HPDE6-E6E7 (cell line): ENCODE measurements around the gene KCNS3.
A peak's percentile ranks its signal among the peaks of the same experiment; 100 is the strongest.

ENCODE experiments used
- DNase-seq: peaks from one replicate; pipeline ENCODE4 v3.0.0; 2011; ENCODE audit warnings: missing footprints; ENCODE audit errors: extremely low spot score

KCNS3 gene

GRCh38 chr2:17877811-17878280 is 621 bp upstream of the KCNS3 start:
- no peak for DNase-seq

- peak; percentile 41 for DNase-seq
Measured at GRCh38 chr2:17879137-17879912, 858 bp downstream of the KCNS3 start.

DNA sequence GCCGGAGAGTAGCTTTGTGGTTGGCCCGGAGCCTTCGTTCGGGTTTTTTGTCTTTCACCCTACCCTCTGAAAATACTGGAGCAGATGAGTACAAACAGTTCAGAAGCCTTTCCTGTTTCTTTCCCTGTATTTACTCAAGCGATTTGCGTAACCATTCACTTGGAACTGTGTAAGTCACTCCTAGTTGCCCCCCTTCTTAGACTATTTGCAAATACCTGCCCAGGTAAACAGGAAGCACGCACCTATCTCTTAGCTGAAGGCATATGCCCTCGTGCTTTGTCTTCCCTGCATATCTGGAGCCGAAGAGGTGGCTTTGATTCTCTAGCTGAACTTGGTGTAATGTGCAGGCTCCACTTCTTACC is 1.4 kb downstream of the KCNS3 start:
- no peak for DNase-seq

DNA sequence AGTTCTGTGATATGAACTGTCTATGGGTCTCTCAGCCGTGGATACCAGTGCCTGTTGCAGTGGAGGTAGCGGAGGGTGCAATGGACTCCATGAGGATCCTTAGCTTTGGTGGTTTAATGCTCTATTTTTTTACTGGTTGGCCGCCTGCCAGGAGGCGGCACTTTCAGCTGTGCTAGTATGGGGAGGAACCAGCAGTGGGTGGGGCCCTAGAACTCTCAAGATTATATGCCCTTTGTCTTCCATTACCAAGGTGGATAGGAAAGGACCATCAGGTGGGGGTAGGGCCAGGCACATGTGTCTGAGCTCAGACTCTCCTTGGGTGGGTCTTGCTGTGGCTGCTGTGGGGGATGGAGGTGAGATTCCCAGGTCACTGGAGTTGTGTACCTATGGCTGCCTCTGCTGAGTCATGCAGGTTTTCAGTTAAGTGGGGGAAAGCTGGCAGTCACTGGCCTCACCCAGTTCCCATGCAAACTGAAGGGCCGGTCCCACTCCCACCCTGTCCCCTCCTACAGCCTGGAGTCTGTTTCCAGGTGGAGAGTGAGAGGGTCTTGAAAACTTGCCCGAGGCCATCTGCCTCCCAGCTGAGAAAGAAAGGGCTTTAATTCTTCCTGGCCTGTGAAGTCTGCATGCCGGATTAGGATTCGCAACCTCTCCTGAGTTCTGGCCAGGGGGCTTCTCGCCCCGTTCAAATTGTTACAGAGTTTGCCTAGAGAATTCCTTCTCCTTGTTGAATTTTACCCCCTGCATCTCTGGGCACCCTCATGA is 14.5 kb downstream of the KCNS3 start:
- DNase-seq: no peak

- DNase-seq: no peak
Measured at GRCh38 chr2:17894005-17894404, 15.5 kb downstream of the KCNS3 start.

- no peak for DNase-seq
Measured at GRCh38 chr2:17894556-17894955, 16.1 kb downstream of the KCNS3 start.

DNA sequence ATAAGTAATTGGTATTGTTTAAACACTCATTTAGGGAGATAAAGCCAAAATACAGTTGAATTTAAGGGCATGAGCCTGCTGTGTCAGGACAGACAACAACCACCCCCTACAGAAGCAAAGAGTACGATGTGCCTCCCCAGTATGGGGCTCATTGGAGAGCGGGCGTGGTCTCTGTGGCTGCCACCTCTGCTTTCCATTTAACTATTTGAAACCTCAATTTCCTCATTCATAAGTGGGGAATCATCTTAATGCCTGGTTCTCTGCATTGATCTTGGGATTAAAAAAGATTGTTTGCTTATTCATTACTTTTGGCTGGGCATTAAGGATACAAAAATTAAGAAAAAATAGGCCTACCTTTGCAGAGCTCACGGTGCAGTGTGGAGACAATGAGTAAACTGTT is 21.4 kb downstream of the KCNS3 start:
- DNase-seq: no peak

DNA sequence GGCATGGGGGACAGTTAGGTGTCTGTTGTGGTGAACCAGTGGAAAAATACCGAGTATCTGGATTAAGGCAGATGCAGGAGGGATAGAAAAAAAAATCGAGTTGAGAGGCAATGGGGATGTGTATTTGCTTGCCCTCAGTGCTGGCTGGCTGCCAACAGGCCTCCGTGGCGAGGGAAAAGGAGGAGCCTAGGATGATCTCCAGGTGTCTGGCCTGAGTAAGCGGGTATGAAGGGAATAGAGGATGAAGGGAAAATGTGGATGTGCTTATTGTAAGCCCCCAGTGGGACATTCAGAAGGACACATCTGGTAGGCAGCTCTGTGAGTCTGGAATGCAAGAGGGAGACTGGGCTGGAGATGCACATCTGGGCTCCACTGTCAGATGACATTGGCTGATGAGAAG is 22.8 kb downstream of the KCNS3 start:
- DNase-seq: peak; percentile 57

DNA sequence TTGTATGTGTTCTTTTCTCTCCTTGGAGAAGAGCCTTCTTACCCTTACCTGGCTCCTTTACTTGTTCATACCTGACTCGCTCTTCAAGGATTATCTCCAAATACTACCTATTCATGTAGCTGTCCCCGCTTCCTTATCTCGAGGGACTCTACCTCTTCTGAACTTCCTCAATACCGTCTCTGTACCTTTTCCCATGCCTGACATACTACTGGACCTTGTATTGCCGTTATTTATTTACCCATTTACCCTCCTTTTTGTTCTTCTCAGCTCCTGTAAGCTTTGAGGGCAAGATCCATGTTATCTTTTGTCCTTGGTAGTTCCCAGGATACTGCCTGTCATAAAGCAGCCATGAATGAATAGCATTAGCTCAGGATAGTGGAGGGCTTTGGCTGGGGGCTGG is 32.5 kb downstream of the KCNS3 start:
- DNase-seq: no peak

GRCh38 chr2:17911491-17912260 is 33.2 kb downstream of the KCNS3 start:
- DNase-seq: no peak

DNA sequence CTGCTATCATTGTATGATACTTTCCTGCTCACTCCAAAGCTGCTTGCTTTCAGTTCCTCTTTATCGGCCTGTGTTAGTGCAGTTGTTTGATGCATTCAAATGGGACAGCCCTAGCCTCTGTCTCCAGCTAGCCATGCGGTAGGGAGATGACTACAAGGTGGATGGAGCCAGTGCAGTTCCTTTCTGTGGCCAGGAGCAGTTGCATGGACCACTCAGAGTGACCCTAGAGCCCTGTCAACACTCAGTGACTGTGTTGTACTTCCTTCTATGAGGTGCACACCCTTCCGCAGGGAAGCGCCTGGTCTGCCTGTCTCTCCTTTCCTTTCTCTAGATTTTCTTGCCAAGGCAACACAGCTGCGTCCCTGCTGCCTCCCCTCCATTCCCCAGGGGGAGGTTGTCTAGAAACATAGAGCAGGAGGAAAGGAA is 33.8 kb downstream of the KCNS3 start:
- DNase-seq: no peak

GRCh38 chr2:17915099-17915498 is 36.6 kb downstream of the KCNS3 start:
- DNase-seq: no peak

DNA sequence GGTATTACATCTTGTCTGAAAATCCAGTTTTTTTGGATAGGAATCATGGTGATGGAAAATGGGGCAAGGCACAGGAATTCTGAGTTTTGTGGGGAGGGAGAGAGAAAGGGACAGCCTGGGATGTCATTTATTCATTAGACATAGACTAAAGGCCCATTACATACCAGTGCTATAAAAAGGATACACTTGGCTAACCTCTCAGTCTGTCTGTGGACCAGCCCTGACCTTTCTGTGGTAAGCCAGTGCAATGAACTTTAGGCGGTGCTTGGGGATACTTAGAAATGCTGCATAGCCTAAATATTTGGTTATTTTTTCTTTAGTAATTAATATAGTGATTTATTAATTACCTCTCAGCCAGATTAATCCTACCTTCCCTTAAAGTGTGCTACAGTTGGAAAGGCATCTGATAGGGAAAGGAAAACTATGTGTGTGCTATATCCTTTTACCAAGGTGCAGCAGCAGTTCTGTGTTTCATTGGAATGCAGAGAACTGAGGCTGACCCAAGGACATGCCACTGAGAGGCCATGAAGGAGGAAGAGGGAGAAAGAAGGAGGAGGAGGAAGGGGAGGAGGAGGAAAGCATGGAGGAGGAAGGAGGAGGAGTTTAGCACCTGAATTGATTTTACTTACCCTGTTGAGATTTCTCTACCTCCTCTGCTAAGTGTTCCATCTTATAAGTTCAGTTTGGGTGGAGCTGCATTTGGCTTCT is 37.5 kb downstream of the KCNS3 start:
- no peak for DNase-seq

- DNase-seq: no peak
Measured at GRCh38 chr2:17916584-17916983, 38.1 kb downstream of the KCNS3 start.

DNA sequence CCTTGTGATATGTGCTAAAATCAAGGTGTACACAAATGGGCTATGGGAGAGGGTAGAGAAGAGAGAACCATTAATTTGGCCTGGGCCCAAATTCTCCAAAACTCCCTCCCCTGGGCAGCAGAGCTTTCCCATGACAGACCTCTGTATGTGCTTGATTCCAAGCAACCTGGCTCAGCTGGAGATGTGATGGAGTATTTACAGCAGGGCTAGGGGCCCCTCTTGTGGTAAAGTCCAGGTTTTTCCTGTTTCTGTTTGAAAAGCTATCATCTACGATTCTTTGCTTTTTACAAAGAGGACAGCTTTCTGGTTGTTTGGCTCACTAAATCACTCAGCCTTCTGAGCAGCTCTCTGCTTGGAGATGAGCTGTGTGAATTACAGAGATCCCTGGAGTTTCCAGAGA is 40.3 kb downstream of the KCNS3 start:
- DNase-seq: no peak

- DNase-seq: no peak
Measured at GRCh38 chr2:17930773-17931172, 52.3 kb downstream of the KCNS3 start.

- DNase-seq: no peak
Measured at GRCh38 chr2:17933256-17933655, 54.8 kb downstream of the KCNS3 start.

DNA sequence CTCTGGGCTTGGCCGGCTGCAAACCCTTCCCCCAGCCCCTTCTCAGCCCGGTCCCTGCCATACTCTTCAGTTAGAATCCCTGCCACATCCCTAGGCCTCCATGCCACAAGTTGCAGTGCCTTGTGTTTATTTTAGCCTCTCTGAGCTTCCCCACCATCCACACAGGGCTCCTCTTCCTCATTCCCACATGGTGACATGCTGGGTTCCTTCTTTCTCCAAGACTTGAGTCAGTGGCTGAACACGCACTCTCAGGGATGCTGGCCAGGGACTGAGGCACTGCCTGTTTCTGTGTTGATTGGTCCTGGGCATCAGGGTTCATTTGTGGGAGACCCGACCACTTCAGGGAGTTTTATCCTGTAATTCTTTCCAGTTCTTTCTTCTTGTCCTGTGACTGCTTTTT is 56.3 kb downstream of the KCNS3 start:
- no peak for DNase-seq

DNA sequence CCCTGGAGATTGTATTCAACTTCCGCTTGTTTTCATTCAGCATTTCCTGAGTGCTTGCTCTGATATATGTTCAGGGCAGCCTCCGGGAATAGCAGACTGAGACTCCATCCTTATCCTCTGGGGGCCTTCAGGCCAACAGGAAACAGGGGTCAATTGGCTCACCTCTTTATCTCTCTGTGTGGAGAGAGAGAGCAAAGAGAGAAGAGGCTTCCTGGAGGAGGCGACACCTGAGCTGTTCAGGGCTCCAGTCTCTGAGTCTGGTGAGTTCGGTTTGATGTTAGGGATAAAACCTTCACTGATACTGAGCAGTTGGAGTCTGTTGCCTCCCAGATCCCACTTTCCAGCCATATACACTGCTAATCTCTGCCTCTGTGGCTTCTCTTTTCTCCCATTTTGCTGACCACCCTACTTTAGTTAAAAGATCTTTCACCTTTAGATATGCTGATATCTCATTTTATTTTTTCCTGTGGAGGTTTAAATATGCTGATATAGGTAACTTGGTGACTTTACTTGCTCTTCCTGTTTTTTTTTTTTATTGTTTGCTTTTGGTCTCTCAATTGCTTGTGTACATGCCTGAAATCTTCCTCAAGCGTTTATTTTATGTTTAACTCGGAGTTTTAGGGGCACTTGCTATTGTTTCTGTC is 56.9 kb downstream of the KCNS3 start:
- DNase-seq: no peak

DNA sequence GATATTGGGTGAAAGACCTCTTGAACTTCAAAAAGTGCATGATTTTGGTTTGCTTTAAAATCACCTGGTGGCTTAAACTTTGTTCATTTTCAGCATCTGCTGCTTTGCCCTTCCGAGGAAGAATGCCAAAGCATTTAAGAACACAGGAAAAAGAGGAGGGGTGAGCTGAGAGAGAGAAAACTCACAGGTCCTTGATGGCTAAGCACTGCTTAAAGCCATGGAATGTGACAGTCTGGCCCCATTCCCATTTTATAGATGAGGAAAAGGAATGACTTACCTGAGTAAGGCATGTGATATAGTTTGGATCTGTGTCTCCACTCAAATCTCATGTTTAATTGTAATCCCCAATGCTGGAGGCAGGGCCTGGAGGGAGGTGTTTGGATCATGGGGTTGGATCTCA is 58.1 kb downstream of the KCNS3 start:
- DNase-seq: no peak

DNA sequence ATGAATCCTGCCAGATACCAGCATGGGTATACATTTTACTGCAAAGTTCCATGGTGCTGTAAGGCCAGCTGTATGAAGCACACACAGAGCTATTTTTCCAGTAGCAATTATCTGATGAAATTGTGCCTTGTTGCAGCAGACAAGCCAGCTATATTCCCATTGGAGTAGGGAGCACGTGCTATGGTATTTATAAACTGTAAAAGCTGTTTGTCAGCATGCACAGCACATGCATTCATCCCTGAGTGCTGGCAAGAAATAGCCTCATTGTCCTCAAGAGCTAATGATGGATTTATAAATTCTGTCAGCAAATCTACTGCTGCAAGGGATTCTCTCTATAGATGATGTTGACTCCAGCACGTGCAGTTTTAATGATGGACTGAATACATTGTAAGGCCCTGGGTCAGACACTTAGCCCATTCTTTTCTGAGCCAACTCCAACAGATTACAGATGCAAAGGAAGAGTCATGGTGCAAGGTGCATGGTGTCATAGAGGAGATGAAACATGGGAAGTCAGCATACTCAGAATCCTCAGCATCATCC is 61.7 kb downstream of the KCNS3 start:
- DNase-seq: no peak
